Measurements from ENCODE around the gene TUBGCP2.

TUBGCP2 gene

GRCh38 chr10:133308421-133309099 lies at the start of gene TUBGCP2, which contains the start of gene ZNF511:
TSS of gene TUBGCP2 (minus strand) at chr10:133308872. CDS start at chr10:133302941, 5,931 bp downstream.
TSS of gene ZNF511 (plus strand) at chr10:133308914. CDS start at chr10:133308944, 30 bp downstream.
- peak; percentile 93 to 96 for DNase-seq
- TF ChIP-seq GATA1 (IDR thresholded peaks at IDR 0.05; ENCODE audit: low read depth, low read length), result no peak
- TF ChIP-seq POLR2A (IDR thresholded peaks at IDR 0.05; ENCODE audit: low read length), result peak; percentile 81

GRCh38 chr10:133357285-133358161 lies 48.9 kb upstream of the TUBGCP2 start, which contains the start of gene FUOM:
TSS of gene FUOM (minus strand) at chr10:133358019. CDS start at chr10:133358007, 12 bp downstream.
- DNase-seq, result peak; percentile 73 to 77
- TF ChIP-seq POLR2A (IDR thresholded peaks at IDR 0.05; ENCODE audit: low read length), result no peak
- TF ChIP-seq GATA1 (IDR thresholded peaks at IDR 0.05; ENCODE audit: low read depth, low read length), result no peak

GRCh38 chr10:133356549-133357284 lies 48.0 kb upstream of the TUBGCP2 start:
- TF ChIP-seq GATA1 (IDR thresholded peaks at IDR 0.05; ENCODE audit: low read depth, low read length), result no peak
- DNase-seq, result no peak

GRCh38 chr10:133355991-133356390 lies 47.3 kb upstream of the TUBGCP2 start:
- no peak for DNase-seq
- TF ChIP-seq POLR2A (IDR thresholded peaks at IDR 0.05; ENCODE audit: low read length), result no peak
- TF ChIP-seq GATA1 (IDR thresholded peaks at IDR 0.05; ENCODE audit: low read depth, low read length), result no peak

- TF ChIP-seq GATA1 (IDR thresholded peaks at IDR 0.05; ENCODE audit: low read depth, low read length), result no peak
- no peak for DNase-seq
Measured at GRCh38 chr10:133355266-133355665, 46.6 kb upstream of the TUBGCP2 start.

DNA sequence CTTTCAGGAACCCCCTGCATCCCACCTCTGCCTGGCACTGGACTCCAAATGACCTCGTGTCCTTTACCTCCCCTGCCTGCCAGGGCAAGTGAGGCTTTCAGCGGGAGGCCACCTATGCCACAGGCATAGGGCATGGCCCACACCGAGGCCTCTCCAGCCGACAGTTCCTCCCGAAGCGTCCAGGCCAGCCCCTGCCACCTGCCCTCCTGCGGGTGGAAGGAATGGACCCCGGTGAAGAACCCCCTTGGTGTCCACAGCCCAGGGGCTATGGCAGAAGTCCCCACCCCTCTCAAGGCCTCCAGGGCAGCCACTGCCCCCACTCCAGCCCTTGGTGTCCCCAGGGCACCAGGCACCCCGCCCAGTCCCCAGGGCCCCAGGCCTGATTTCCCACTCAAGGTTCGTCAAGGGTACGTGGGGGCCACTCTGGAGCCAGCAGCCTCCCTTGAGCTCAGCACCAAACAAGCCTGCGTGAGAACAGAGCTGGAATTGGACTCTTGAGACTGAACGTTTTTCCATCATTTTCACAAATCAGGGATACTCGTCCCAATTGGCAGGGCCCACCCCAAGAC lies 46.1 kb upstream of the TUBGCP2 start:
- DNase-seq, result no peak
- TF ChIP-seq GATA1 (IDR thresholded peaks at IDR 0.05; ENCODE audit: low read depth, low read length), result no peak
- no peak for TF ChIP-seq POLR2A (IDR thresholded peaks at IDR 0.05; ENCODE audit: low read length)

DNA sequence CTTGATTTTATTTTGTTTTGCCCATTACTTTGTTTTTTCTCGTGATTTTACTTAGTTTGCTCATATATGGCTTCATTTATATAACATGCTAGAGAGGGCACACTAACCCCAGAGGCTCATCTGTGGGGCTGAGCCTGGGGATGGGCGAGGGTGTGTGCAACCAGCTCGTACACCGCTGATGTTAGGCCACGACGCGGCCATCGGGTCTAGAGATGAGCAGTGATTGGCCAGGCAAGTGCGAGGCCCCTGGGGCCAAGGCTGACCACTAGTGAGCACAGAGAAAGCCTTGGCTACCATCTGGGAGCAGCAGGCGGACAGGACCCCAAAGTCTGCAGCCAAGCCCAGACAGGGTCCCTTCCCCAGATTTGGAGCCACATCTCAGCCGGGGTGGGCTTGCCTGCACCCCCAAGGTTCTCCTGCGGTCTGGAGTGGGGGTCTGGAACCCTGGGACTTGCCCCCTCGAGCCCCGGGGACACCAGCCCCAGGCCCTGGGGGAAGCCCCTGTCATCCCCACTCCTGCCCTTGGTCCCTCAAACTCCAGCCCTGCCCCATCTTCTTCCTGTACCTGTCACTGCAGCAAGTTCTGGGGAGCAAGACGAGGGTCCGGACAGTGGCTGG lies 45.4 kb upstream of the TUBGCP2 start:
- TF ChIP-seq GATA1 (IDR thresholded peaks at IDR 0.05; ENCODE audit: low read depth, low read length) (no peak), POLR2A (IDR thresholded peaks at IDR 0.05; ENCODE audit: low read length) (no peak)
- no peak for DNase-seq

DNA sequence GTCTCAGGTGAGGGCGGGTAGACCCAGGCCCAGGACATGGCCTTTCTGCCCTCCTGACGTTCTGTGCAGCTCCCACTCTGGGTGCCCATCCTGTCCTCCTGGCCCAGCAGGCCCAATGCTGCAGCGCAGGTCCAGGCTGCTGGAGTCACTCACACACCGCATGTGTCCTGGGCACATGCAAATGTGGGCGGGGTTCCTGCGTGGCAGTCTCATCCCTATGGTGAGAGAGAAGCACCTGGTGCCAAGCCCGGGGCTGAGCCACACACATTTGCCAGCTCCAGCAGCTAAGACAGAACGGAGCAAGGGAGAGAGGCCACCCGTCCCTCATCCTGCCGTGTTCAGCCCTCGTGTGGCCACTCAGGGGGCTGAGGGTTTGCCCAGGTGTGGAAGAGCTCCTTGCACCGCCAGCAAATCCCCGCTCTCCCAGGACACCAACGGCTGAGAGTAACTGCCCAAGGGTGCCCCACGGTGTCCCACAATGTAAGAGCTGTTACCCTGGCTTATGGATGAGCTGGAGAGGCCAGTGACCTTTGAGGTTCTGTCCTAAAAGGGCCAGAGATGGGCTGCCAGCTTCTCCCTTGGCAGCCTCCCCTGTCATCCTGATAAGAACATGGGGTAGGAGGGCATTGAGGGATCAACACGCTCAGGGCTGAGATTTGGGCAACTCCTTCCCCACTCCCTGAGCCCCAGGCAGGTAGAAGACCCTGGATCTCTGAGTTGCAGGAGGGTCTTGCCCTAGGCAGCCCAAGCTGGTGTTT lies 44.7 kb upstream of the TUBGCP2 start:
- no peak for TF ChIP-seq GATA1 (IDR thresholded peaks at IDR 0.05; ENCODE audit: low read depth, low read length)
- TF ChIP-seq POLR2A (IDR thresholded peaks at IDR 0.05; ENCODE audit: low read length), result no peak
- no peak for DNase-seq

DNA sequence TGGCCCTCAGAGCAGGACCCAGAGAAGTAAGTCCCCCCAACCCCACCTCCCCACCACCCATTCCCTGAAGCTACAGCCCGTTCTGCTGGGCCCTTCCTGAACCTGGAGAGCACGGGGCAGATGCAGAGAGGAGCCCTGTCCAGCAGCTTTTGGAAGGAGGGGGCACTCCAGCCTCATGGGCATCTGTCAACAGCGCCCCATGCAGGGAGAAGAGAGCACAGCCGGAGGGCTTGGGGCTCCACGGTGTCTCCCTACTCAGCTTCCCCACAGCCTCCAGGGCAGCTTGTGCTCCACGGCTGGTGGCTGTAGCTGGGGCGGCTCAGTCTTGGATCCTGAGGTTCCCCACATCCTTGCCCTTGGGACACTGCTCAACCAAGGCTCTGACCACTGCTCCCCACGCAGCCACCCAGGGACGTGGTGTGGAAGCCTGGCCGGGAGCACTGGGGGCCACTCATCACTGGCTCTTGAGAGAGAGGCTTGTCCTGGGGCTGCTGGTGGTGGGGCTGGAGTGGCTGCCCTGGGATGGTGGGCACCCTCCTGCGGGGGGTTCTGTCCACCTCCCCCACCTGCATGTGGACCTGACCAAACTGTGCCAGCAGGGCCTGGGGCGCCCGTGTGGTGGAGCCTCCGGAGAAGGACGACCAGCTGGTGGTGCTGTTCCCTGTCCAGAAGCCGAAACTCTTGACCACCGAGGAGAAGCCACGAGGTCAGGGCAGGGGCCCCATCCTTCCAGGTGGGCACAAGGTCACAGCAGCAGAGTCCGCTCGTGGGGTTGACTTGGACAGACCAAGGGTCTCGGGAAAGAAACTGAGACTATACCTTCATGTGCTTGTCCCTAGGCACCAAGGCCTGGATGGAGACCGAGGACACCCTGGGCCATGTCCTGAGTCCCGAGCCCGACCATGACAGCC lies 43.0 kb upstream of the TUBGCP2 start:
- DNase-seq, result no peak

DNA sequence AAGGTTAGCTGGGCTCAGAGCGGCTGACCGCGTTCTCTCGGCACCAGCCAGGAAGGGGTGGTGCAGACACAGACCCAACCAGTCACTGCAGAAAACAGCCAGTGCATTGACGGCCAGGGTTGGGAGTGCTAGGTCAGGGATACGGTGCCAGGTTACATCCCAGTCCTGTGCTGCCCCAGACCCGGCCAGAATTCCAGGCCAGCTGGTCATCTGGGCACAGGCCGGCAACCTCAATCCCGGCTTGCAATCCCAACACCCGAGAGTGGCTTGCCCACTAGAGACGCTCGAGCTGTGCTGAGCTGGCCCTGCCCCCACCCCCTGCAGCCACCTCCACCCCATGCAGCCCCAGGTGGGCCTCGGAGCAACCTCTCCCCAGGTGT lies 42.3 kb upstream of the TUBGCP2 start:
- no peak for DNase-seq
- TF ChIP-seq GATA1 (IDR thresholded peaks at IDR 0.05; ENCODE audit: low read depth, low read length) (no peak), POLR2A (IDR thresholded peaks at IDR 0.05; ENCODE audit: low read length) (no peak)

More for the DNA sequence above, 43.0 kb upstream of the TUBGCP2 start:
- TF ChIP-seq GATA1 (IDR thresholded peaks at IDR 0.05; ENCODE audit: low read depth, low read length) (no peak), POLR2A (IDR thresholded peaks at IDR 0.05; ENCODE audit: low read length) (no peak)

DNA sequence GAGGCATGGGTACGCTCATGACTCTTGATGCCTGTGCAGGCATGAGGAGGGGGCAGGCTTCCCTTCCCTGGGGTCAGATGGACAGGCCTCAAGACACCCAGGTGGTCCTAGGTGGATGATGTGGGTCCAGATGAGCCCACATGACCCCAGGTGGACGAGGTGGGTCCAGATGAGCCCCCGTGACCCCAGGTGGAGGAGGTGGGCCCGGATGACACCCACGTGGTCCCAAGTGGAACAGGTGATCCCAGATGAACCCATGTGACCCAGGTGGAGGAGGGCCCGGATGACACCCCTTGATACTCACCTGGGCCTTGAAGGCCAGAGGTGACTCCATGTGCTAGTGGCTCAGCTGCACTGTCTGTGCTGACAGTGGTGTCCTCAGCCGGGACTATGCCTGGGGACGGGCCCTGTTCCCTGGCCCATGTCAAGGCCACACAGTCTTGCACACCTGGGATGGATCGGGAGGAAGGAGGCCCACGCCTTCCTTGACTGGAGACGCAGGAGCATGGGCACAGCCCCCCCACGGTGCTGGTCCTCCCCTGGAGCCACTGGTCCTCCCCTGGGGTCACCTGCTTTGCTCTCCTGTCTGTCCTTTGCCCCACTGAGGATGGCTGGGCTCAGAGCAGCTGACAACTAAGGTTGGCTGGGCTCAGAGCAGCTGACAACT lies 41.7 kb upstream of the TUBGCP2 start:
- no peak for DNase-seq
- no peak for TF ChIP-seq GATA1 (IDR thresholded peaks at IDR 0.05; ENCODE audit: low read depth, low read length)
- no peak for TF ChIP-seq POLR2A (IDR thresholded peaks at IDR 0.05; ENCODE audit: low read length)

All from erythroblast (primary cell).